GM10248 (cell line): ENCODE results near the gene ABHD12.
"Not testable (repeated sequence)": the region's sequence is repeated elsewhere in the genome, so short reads cannot be mapped to it uniquely, and the experiment has no call there.

Experiments used
- CTCF ChIA-PET: fragments of 300-600 bp; sonication (Branson Sonifier 250); formaldehyde crosslinking; extraction: SDS; loops from one replicate; lab custom pipeline; 2021; ENCODE audit warnings: antibody characterized with exemption; lab: Yijun Ruan, JAX
- POLR2A ChIA-PET: fragments of 350-650 bp; sonication (Branson Sonifier 250); formaldehyde crosslinking; extraction: SDS; loops from one replicate; lab custom pipeline; 2020; ENCODE audit warnings: antibody characterized with exemption; lab: Yijun Ruan, JAX
- DNase-seq: peaks from one replicate; pipeline ENCODE4 v3.0.0; 2012; ENCODE audit errors: extremely low spot score
- CTCF ChIP-seq: IDR thresholded peaks from 2 replicates; pipeline ENCODE4 v1.5.1; 2012; ENCODE audit warnings: mild to moderate bottlenecking, low read depth; ENCODE audit errors: extremely low read depth, missing control alignments, control extremely low read depth

Gene ABHD12

GRCh38 chr20:25269057-25269832, 121.4 kb downstream of the ABHD12 start:
- TF ChIP-seq CTCF = no peak
- POLR2A ChIA-PET = no interaction called here
- DNase-seq = no peak
- CTCF ChIA-PET = no interaction called here

- CTCF ChIA-PET = interaction anchor here (1.1 to 1.4 kb wide), 3 partner anchors 12 to 39 kb away, joined by 3 to 5 read pairs (median 3); no protein-coding TSS in a partner anchor
- POLR2A ChIA-PET, DNase-seq: not testable (repeated sequence)
These were observed 129.7 kb downstream of the ABHD12 start for GRCh38 chr20:25260770-25261437.

- TF ChIP-seq CTCF = no peak
- ChIA-PET POLR2A (no interaction called here), CTCF (interaction anchor here (0.8 to 2.9 kb wide), 5 partner anchors 9 to 139 kb away, joined by 3 to 11 read pairs (median 3); partner anchors contain the start of gene PYGB)
- no peak for DNase-seq
These were observed 130.8 kb downstream of the ABHD12 start for GRCh38 chr20:25259788-25260254.

DNA sequence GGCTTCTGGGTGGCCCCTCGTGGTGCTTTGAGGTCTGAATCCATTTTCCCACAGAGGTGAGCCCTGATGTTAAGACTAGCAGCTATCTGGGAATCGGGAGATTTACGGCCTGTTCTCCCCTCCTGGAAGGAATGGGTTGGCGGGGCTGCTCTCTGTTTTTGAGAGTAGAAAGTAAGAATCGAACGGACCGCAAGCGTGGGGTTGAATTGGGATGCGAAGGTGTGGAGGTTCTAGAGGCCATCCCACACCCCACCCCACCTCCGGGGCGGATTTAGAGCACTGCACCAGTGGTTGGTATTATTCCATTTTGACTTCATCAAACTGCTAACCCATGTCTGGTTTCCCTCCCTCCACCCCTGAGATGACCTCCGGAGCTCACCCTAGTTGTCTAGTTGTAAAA, 131.3 kb downstream of the ABHD12 start:
- no peak for DNase-seq
- ChIA-PET POLR2A (no interaction called here), CTCF (interaction anchor here (1.0 to 2.9 kb wide), 4 partner anchors 9 to 140 kb away, joined by 3 to 11 read pairs (median 3); partner anchors contain the start of gene PYGB)
- no peak for TF ChIP-seq CTCF

DNA sequence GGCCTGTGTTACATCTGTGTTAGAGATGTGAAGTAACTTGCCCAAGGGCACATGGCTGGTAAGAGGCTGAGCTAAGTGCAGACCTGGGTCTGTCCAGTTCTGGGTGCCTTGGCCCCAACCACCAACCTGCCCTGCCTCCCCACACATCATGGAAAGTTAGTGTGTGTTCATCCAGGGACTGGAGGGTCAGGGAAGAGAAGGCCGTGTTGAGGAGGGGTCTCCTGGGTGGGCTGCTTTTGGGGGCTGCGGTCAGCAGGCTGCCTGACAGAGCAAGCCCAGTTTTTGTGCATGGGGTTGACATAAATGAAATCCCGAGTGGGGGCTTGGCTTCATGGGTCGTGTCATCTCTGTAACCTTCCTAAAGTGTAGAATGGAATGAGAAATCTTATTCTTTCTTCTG, 131.8 kb downstream of the ABHD12 start:
- POLR2A ChIA-PET = no interaction called here
- no peak for DNase-seq
- no peak for TF ChIP-seq CTCF
- CTCF ChIA-PET = interaction anchor here (2.9 kb wide), 1 partner anchor 11 kb away, joined by 11 read pairs; the partner anchor contains the start of gene PYGB

GRCh38 chr20:25258476-25258805, 132.2 kb downstream of the ABHD12 start:
- no peak for DNase-seq
- ChIA-PET CTCF (interaction anchor here (1.0 to 2.9 kb wide), 2 partner anchors 11 to 140 kb away, joined by 3 to 11 read pairs; partner anchors contain the start of gene PYGB), POLR2A (no interaction called here)
- TF ChIP-seq CTCF = no peak
